Stimulated activated CD8-positive, alpha-beta memory T cell treated with anti-CD3 and anti-CD28 coated beads, Interleukin-12 subunit alpha, Interleukin-12 subunit beta, amount 100 ng/mL, for 4 hours (primary cell): ENCODE results near the gene ZNF319.
"Not testable (repeated sequence)": the region's sequence is repeated elsewhere in the genome, so short reads cannot be mapped to it uniquely, and the experiment has no call there.

Source experiments
- DNase-seq: peaks from one replicate; pipeline ENCODE4 v3.0.0-alpha.2; 2020; ENCODE audit warnings: low read depth

The ZNF319 gene

GRCh38 chr16:57997528-57998265, 2.8 kb downstream of the ZNF319 start:
- DNase-seq: no peak

DNA sequence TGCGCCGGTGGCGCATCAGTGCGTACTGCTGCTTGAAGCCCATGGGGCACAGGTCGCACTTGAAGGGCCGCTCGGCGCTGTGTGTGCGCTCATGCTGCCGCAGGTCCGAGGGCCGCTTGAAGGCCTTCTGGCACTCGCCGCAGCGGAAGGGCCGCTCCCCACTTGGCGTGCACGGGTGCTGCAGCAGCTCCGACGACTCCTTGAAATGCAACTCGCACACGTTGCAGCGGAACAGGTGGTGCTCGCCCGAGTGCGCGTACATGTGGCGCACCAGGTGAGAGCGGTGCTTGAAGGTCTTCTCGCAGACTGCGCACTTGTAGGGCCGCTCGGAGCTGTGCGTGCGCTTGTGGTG, 3.3 kb downstream of the ZNF319 start:
- DNase-seq: no peak

DNA sequence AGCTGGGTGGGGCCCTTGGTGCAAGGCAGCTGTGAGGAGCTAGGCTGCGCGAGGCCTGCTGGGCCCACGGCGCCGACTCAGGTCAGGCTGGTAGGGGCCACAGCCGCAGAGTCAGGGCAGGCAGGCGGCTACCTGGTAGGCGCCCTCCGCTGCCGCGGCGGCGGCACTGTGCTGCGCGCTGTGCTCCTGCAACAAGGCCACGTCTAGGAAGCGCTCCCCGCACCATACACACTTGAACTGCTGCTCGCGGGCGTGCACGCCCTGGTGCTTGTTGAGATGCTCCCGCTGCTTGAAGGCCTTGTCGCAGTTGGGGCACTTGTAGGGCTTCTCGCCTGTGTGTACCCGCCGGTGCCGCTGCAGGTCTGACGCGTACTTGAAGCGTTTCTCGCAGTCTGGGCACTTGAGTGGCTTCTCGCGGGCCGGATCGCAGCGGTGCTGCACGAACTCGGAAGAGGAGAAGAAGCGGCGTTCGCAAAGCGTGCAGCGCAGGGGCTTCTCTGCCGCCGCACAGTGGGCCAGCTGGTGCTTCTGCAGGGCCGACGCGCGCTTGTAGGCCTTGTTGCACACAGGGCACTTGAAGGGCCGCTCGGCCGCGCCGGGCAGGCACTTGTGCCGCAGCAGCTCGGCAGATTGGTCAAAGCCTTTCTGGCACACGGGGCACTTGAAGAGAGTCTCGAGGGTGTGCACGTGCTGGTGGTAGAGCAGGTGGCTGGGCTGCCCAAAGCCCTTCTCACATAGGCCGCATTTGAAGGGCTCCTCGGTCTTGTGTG, 3.9 kb downstream of the ZNF319 start:
- no peak for DNase-seq

DNA sequence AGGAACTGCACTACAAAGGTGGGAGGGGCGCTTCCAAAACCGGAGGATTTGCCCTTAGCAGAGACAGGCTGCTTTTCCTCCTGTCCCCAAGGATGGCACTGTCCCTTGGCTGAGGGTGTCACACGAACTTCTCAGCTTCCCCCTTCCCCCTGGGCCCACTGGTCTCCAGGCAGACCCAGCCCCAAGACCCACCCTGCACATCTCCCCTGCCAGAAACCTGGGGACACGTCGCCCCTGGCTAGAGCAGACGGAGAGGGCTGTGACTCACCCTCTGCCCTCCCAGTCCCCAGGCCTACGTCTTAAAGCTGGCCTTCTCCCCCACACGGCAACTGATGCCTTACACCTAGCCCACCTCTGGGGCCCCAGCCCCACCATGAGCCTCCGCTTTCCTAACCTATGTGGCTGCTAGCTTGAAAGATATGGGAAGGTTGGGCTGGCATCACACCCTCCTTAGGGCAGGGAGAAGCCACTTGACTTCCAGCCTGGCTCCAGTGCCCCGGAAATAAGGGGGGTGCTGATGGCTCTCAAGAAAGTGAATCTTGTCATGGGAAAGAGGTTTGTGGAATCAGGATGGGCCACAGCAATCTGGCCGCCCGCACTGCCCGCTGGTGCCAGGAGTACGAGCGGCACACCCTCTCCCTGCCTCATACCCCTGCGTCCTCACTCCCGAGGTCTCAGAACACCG, 4.6 kb downstream of the ZNF319 start:
- no peak for DNase-seq

GRCh38 chr16:57994778-57995177, 5.7 kb downstream of the ZNF319 start:
- DNase-seq: no peak

GRCh38 chr16:57994361-57994760, 6.1 kb downstream of the ZNF319 start:
- DNase-seq: no peak

DNA sequence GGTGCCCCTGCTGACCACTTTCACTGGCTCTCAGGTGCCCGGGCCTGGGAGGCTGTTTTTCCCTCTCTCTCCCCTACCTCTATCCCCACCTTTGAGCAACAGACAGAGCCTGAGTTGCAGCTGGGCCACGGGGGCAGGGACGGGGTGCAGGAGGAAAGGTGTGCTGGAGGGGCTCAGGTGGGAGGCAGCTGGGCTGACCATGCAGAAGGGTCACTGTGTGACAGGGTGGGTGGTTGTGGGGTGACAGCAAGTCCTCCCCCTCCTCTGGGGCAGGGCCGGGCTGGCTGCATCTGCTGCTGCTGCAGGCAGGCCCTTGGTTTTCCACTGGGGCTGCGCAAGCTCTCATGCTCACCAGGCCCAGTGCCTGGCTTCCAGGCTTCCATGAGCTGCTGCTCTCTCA, 6.6 kb downstream of the ZNF319 start:
- DNase-seq: no peak

- no peak for DNase-seq
Measured at GRCh38 chr16:57993438-57993837, 7.0 kb downstream of the ZNF319 start.

GRCh38 chr16:57992084-57992483, 8.4 kb downstream of the ZNF319 start:
- DNase-seq: no peak

DNA sequence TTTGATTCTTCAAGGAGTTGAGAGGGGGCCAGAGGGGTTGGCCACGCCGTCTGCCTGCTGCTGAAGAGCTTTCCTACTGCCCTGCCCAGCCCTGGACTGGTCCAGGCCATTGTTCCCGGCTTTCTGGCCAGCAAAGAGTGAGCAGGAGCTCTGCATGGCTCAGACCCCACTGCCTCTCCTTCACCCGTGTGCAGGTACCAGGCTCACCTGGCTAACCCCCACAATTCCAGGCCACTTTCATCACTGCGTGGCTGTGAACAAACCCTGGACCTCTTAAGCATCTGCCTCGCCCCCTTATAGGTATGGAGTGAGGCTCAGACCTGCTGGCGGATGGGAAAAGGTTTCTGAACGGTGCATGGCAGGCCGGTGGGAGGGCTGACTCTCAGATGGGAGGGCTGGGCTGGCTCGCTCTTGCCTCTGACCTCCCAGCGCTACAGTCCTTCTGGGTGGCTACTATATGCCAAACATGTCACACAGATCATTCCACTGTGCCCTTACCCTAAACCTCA, 8.9 kb downstream of the ZNF319 start:
- DNase-seq: no peak

GRCh38 chr16:57988929-57989328, 11.5 kb downstream of the ZNF319 start:
- DNase-seq: no peak

- no peak for DNase-seq
Measured at GRCh38 chr16:57987441-57988177, 12.9 kb downstream of the ZNF319 start.

- no peak for DNase-seq
Measured at GRCh38 chr16:57986196-57986595, 14.3 kb downstream of the ZNF319 start.

- DNase-seq: no peak
Measured at GRCh38 chr16:57985204-57986181, 15.0 kb downstream of the ZNF319 start.

DNA sequence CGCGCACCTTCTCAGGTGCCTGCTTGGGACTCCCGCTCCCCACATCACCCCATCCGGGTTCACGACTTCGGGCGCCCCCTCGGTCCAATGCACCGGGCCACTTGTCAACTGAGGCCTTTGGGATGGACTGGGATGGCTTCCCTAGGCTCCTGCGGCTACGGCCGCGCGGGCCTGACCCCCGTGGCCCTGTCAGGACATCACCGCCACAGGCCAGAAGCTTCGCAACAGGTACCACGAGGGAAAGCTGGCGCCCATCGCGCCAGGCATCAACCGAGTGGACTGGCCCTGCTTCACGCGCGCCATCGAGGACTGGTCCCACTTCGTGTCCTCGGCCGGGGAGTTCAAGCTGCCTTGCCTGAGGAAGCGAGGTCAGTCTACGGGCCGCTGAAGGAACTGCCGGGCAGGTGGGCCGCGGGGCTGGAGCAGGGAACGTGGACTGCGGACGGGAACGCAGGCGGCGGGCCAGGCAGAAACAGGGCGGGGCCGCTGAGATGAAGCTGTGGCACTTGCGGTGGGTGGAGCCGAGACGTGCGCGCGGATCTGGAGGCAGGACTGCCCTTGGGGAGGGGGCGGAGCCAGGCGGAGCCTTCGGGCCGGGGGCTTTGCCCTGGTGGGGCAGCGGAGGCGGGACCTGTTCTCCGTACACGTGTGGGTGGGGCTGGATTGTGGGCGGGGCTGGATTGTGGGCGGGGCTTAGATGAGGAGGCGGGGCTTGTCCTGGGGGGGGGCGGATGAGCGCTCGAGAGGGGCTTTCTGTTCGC, 15.8 kb downstream of the ZNF319 start:
- peak; percentile 80 for DNase-seq

DNA sequence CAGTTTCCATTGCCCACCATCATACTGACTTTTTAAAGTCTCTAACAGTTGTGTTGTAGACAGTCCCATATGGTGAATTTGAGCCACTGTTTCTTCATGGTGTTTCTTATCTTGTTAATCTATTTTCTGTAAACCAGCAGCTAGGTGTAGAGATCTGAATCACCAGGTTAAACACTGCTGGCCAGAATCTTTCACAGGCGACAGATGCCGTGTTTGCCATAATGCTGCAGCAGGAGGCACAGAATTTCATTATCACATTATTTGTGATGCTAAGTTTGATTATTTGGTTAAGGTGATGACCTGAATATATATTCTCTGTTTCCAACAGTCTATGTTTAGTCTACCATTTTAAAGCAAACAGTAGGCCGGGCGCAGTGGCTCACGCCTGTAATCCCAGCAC, 18.1 kb downstream of the ZNF319 start:
- no peak for DNase-seq

DNA sequence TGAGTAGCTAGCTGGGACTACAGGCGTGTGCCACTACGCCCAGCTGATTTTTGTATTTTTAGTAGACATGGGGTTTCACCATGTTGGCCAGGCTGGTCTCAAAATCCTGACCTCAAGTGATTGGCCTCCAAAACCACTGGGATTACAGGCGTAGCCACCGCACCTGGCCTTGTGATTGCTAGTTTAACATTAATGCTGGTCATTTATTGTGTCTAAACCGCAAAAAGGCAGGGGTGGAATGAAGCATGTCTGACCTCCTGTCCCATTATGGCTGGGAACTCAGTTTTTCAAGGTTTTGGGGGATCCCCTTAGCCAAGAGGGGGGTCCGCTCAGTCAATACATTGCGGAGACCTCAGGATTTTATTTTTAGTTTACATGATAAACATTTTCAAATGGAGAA, 18.8 kb downstream of the ZNF319 start:
- no peak for DNase-seq

DNA sequence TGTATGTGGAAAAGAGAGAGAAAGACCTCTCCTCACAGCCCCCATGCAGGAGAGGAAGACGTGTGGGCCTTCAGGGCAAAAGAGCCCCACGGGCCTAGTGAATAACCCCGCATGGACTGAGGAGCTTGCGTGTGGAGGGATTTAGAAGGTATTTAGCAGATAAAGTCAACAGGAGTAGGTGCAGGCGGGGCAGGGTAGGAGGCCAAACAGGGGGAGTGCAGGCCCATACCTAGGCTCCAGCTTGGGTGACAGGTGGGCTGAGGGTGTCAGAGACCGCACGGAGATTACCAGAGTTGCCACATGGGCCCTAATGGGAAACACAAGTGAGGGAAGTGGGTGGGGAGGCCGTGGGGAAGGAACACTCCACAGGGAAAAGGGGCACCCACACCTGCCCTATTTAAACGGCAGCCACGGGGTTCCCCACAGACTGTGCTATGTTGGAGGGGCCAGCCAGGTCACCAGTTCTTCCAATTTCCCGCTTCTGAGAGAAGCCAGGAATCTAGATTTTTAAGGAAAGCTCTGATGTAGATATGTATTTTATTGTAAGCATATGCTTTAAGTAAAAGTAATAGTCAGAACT, 21.4 kb downstream of the ZNF319 start:
- DNase-seq: no peak

DNA sequence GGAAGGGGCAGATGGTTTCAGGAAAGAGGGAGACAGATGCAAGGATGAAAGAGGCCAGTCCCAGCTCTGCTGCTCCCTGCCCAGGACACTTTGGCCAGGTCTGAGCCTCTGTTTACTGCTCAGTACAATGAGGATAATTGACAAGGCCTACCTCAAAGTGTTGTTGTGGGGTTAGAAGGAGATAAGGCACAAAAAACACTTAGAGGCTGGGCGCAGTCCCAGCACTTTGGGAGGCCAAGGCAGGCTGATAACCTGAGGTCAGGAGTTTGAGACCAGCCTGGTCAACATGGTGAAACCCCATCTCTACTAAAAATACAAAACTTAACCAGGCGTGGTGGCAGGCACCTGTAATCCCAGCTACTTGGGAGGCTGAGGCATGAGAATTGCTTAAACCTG, 22.4 kb downstream of the ZNF319 start:
- not testable (repeated sequence) for DNase-seq
